ENCODE data around the gene GINS1. TPM values are rescaled to one million over a fixed set of nuclear protein-coding genes. Genes with fewer than 3 reads are reported as not detected.

The GINS1 gene
- total and polyA plus RNA-seq, 11 donors = 0.15 to 3.1 (median 0.36) TPM

DNA sequence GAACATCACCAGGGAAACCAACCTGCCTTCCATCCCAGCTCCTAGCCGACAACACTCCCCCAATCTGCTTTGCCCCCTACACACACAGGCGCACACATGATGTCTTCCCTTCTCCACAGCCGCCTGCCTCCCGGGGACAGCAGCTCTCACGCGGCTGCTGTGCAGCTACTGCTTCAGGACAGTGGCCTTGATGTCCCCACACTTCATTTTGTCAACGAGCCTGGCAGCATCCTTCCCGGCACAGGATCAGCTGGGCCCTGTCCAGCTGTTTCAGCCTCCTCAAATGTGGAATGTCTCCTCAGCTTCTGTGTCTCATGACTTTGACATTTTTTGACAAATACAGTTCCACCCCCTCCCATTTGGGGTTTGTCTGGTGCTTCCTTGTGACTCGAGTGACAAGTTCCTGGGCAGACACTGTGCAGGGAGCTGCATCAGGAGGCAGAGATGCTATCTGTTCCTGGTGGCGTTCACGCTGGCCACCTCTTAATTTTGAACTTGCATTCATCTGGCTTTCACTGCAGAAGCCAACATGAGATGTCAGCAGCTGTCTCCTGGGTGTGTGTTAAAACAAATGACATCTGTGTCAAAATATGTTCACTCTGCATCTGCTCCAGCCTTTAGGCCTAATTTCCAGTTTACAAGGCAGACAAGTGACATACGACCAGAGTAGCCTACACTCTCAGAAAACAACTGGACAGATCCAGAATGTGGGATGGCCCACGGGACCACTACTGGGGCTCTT, 57.2 kb downstream of the GINS1 start:
- Histone ChIP-seq H3K36me3 (peaks cover 0 to 37% (median 2%) of the 10 kb centered on the region in 9 donors), H3K27me3 (no peaks in the 10 kb centered on the region), H3K9me3 (no peaks in the 10 kb centered on the region), H3K4me1 (peaks cover 0 to 10% (median 0%) of the 10 kb centered on the region in 12 donors), H3K4me3 (no peak overlapping the region), H3K27ac (peak overlapping the region in 1 of 12 donors; percentile 9)
- no peak for DNase-seq
- intact Hi-C loops (cut with DNase I) = loop anchor here in 3 of 10 donors (10.0 kb wide), 2 partner anchors 60 to 70 kb away; no protein-coding TSS in a partner anchor
- peak in 2 of 4 donors; percentile 20 to 36 for ATAC-seq
- TF ChIP-seq CTCF (IDR thresholded peaks at IDR 0.05) (no peak), POLR2A (IDR thresholded peaks at IDR 0.05) (no peak)
- 57 to 70% (median 58%) methylated on average over 13 of the region's 13 CpGs for WGBS, 4 donors

- ATAC-seq (peak in 1 of 4 donors; percentile 37), DNase-seq (no peak)
- H3K27ac ChIP-seq = peak overlapping the region in 1 of 12 donors; percentile 24
- intact Hi-C loops (cut with DNase I) = loop anchor here in 3 of 10 donors (10.0 kb wide), 2 partner anchors 59 to 69 kb away; no protein-coding TSS in a partner anchor
- peaks cover 0 to 45% (median 3%) of the 10 kb centered on the region in 9 donors for H3K36me3 ChIP-seq
- H3K4me3 ChIP-seq = no peak overlapping the region
- TF ChIP-seq POLR2A (IDR thresholded peaks at IDR 0.05) (no peak), CTCF (IDR thresholded peaks at IDR 0.05) (no peak)
- H3K9me3 ChIP-seq = no peaks in the 10 kb centered on the region
- 72 to 82% (median 76%) methylated on average over 13 to 15 of the region's 15 CpGs for WGBS, 4 donors
- no peaks in the 10 kb centered on the region for H3K27me3 ChIP-seq
- peaks cover 0 to 10% (median 0%) of the 10 kb centered on the region in 12 donors for H3K4me1 ChIP-seq
Observed at GRCh38 chr20:25465243-25466135, 58.0 kb downstream of the GINS1 start.

DNA sequence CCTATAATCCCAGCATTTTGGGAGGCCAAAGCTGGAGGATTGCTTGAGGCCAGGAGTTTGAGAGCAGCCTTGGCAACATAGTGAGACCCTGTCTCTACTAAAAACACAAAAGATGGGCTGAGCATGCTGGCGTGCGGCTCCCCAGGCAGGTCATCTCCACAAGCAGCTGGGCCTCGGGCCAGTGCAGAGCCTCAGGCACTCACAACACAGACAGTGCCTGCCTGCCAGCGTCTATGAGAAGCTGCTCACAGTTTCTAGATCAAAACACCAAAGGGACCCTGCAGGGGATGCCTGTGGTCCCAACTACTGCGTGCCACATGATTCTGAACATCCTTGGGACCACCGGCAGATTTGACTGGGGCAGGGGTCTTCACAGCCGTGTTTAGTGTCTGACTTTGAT, 59.4 kb downstream of the GINS1 start:
- DNase-seq (no peak), ATAC-seq (no peak)
- WGBS, 4 donors = 84 to 94% (median 86%) methylated on average over 7 of the region's 7 CpGs
- no peaks in the 10 kb centered on the region for H3K9me3 ChIP-seq
- TF ChIP-seq CTCF (IDR thresholded peaks at IDR 0.05) (no peak), POLR2A (IDR thresholded peaks at IDR 0.05) (no peak)
- peaks cover 0 to 10% (median 0%) of the 10 kb centered on the region in 12 donors for H3K4me1 ChIP-seq
- no peaks in the 10 kb centered on the region for H3K27me3 ChIP-seq
- no peak overlapping the region for H3K4me3 ChIP-seq
- no peak overlapping the region for H3K27ac ChIP-seq
- intact Hi-C loops (cut with DNase I) = loop anchor here in 3 of 10 donors (10.0 kb wide), 2 partner anchors 58 to 68 kb away; no protein-coding TSS in a partner anchor
- H3K36me3 ChIP-seq = peaks cover 0 to 41% (median 3%) of the 10 kb centered on the region in 9 donors
